ENCODE data around the gene CHD5.

CHD5 gene

DNA sequence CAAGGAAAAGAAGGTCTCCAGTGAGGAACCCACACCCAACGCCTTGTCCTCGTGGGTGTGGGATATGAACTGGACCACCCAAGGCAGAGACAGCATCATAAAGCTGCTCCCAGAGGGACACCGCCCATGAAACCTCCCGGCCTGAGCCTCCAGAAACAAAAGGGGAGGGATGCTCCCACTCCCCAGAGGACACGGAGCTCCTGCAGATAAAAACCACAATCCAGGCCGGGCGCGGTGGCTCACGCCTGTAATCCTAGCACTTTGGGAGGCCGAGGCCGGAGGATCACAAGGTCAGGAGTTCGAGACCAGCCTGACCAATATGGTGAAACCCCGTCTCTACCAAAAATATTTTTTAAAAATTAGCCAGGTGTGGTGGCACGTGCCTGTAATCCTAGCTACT, 66.4 kb downstream of the CHD5 start:
- no peak overlapping the region for H3K4me3 ChIP-seq (ENCODE audit: low read depth, low read length)
- DNase-seq = no peak
- no peaks in the 10 kb centered on the region for H3K27me3 ChIP-seq (replicated peaks)
- no peak overlapping the region for H3K27ac ChIP-seq
- TF ChIP-seq, protein P1, sequence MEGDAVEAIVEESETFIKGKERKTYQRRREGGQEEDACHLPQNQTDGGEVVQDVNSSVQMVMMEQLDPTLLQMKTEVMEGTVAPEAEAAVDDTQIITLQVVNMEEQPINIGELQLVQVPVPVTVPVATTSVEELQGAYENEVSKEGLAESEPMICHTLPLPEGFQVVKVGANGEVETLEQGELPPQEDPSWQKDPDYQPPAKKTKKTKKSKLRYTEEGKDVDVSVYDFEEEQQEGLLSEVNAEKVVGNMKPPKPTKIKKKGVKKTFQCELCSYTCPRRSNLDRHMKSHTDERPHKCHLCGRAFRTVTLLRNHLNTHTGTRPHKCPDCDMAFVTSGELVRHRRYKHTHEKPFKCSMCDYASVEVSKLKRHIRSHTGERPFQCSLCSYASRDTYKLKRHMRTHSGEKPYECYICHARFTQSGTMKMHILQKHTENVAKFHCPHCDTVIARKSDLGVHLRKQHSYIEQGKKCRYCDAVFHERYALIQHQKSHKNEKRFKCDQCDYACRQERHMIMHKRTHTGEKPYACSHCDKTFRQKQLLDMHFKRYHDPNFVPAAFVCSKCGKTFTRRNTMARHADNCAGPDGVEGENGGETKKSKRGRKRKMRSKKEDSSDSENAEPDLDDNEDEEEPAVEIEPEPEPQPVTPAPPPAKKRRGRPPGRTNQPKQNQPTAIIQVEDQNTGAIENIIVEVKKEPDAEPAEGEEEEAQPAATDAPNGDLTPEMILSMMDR (IDR thresholded peaks at IDR 0.05; ENCODE audit: low read depth, low read length, missing control alignments) = no peak
- no peaks in the 10 kb centered on the region for H3K36me3 ChIP-seq (replicated peaks)
- in situ Hi-C loops (cut with HindIII; ENCODE audit: low pct_ligation_motif_present, low sequenced_read_pairs) = no loop called here

DNA sequence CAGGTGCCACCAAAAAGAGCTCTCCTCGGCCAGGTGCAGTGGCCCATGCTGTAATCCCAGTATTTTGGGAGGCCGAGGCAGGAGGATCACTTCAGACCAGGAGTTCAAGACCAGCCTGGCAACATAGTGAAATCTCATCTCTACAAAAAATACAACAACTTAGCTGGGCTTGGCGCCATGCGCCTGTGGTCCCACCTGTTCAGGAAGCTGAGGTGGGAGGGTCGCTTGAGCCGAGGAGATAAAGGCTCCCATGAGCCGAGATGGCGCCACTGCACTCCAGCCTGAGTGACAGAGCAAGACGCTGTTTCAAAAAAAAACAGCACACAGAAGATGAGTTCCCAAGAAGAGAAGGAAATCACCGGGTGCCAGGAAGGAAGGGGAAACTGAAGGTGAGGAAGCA, 67.0 kb downstream of the CHD5 start:
- H3K27me3 ChIP-seq (replicated peaks) = no peaks in the 10 kb centered on the region
- H3K4me3 ChIP-seq (ENCODE audit: low read depth, low read length) = no peak overlapping the region
- no peaks in the 10 kb centered on the region for H3K36me3 ChIP-seq (replicated peaks)
- DNase-seq = no peak
- in situ Hi-C loops (cut with HindIII; ENCODE audit: low pct_ligation_motif_present, low sequenced_read_pairs) = no loop called here
- no peak overlapping the region for H3K27ac ChIP-seq
- TF ChIP-seq, protein P1 (IDR thresholded peaks at IDR 0.05; ENCODE audit: low read depth, low read length, missing control alignments) = no peak

GRCh38 chr1:6112690-6113005, 67.5 kb downstream of the CHD5 start:
- no peak overlapping the region for H3K4me3 ChIP-seq (ENCODE audit: low read depth, low read length)
- no peak for DNase-seq
- H3K27me3 ChIP-seq (replicated peaks) = no peaks in the 10 kb centered on the region
- in situ Hi-C loops (cut with HindIII; ENCODE audit: low pct_ligation_motif_present, low sequenced_read_pairs) = no loop called here
- no peaks in the 10 kb centered on the region for H3K36me3 ChIP-seq (replicated peaks)
- TF ChIP-seq, protein P1 (IDR thresholded peaks at IDR 0.05; ENCODE audit: low read depth, low read length, missing control alignments) = no peak
- no peak overlapping the region for H3K27ac ChIP-seq

DNA sequence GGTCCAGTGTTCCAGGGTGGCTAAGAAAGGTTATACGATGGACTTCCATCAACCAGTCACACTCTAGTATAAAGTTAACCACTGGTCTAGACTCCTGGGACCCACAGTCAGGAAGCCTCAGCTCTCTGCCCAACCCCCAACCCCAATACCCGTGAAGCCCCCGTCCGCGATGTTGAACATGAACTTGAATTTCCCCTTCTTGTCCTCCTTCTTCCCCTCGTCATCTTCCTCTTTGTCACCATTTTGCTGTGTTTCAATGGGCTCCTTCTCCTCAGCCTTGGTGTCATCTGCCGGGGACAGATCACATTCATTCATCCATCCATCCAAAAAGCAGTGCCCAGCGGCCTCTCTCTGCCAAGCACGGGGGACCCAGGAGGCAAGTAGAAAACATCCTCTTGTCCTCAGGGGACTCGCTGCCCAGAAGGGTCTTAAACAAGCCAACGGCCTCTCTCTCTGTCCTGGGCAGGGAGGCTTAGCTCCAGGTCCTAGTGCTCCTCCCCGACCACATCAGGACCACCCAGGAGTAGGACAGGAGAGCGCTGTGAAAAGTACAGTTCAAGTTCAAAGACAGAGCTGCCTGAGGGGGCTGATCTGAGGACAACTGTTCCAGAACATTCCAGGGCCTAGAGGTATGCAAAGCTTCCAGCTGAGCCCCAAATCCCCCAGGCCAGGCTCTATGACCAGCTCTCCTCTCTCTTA, 68.0 kb downstream of the CHD5 start:
- no peak overlapping the region for H3K27ac ChIP-seq
- TF ChIP-seq, protein P1 (IDR thresholded peaks at IDR 0.05; ENCODE audit: low read depth, low read length, missing control alignments) = no peak
- in situ Hi-C loops (cut with HindIII; ENCODE audit: low pct_ligation_motif_present, low sequenced_read_pairs) = no loop called here
- DNase-seq = no peak
- H3K36me3 ChIP-seq (replicated peaks) = no peaks in the 10 kb centered on the region
- H3K27me3 ChIP-seq (replicated peaks) = no peaks in the 10 kb centered on the region
- H3K4me3 ChIP-seq (ENCODE audit: low read depth, low read length) = no peak overlapping the region

GRCh38 chr1:6111571-6111970, 68.5 kb downstream of the CHD5 start:
- Histone ChIP-seq H3K27ac (no peak overlapping the region), H3K4me3 (ENCODE audit: low read depth, low read length) (no peak overlapping the region), H3K27me3 (replicated peaks) (no peaks in the 10 kb centered on the region), H3K36me3 (replicated peaks) (no peaks in the 10 kb centered on the region)
- TF ChIP-seq, protein P1 (IDR thresholded peaks at IDR 0.05; ENCODE audit: low read depth, low read length, missing control alignments) = no peak
- in situ Hi-C loops (cut with HindIII; ENCODE audit: low pct_ligation_motif_present, low sequenced_read_pairs) = no loop called here
- DNase-seq = no peak

DNA sequence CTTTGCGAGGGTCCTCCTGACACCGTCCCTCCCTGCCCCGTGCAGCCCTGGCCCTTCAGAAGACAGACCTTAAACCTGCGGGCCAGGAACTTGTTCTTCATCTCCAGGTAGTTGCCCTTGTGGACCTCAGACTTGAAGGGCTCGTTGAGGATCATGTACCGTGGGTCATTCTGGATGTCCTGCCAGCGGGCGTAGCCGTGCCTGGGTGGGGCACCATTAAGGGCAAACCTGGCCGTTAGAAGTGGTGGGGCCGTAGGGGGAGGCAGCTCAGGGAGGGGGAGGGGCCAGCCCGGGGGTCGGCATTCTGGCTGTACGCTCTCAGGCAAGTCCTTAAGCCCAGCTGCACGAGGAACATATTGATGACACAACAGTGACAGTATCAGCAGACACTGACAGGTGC, 69.8 kb downstream of the CHD5 start:
- Histone ChIP-seq H3K27ac (no peak overlapping the region), H3K27me3 (replicated peaks) (no peaks in the 10 kb centered on the region), H3K36me3 (replicated peaks) (no peaks in the 10 kb centered on the region), H3K4me3 (ENCODE audit: low read depth, low read length) (no peak overlapping the region)
- TF ChIP-seq, protein P1 (IDR thresholded peaks at IDR 0.05; ENCODE audit: low read depth, low read length, missing control alignments) = no peak
- in situ Hi-C loops (cut with HindIII; ENCODE audit: low pct_ligation_motif_present, low sequenced_read_pairs) = no loop called here
- DNase-seq = no peak
